Measurements from ENCODE around the gene AUTS2. TPM values are rescaled to one million over a fixed set of nuclear protein-coding genes. Genes with fewer than 3 reads are reported as not detected.

AUTS2 gene
- polyA plus RNA-seq, 1 donor from 2014 or later = 8.9 TPM

GRCh38 chr7:70072220-70072619 is 473.9 kb downstream of the AUTS2 start:
- H3K9me3 Mint-ChIP-seq = no peaks in the 10 kb centered on the region
- H3K36me3 Mint-ChIP-seq = no peaks in the 10 kb centered on the region
- H3K4me3 Mint-ChIP-seq = peak overlapping the region in 1 of 4 donors; percentile 20
- H3K4me1 Mint-ChIP-seq = peaks cover 0 to 7% (median 0%) of the 10 kb centered on the region in 3 donors
- no peak overlapping the region for H3K27ac Mint-ChIP-seq
- H3K27me3 Mint-ChIP-seq = no peaks in the 10 kb centered on the region

- H3K27me3 Mint-ChIP-seq = no peaks in the 10 kb centered on the region
- peaks cover 0 to 6% (median 5%) of the 10 kb centered on the region in 3 donors for H3K4me1 Mint-ChIP-seq
These were observed 478.1 kb downstream of the AUTS2 start for GRCh38 chr7:70076325-70076724.

GRCh38 chr7:70082099-70082611 is 483.9 kb downstream of the AUTS2 start:
- H3K27me3 Mint-ChIP-seq = no peaks in the 10 kb centered on the region
- H3K4me3 Mint-ChIP-seq = no peak overlapping the region
- H3K27ac Mint-ChIP-seq = no peak overlapping the region
- peaks cover 0 to 8% (median 5%) of the 10 kb centered on the region in 3 donors for H3K4me1 Mint-ChIP-seq
- peaks cover 2% of the 10 kb centered on the region for H3K36me3 Mint-ChIP-seq
- H3K9me3 Mint-ChIP-seq = peaks cover 0 to 14% (median 3%) of the 10 kb centered on the region in 3 donors

More at GRCh38 chr7:70076325-70076724, 478.1 kb downstream of the AUTS2 start:
- no peak overlapping the region for H3K4me3 Mint-ChIP-seq
- H3K36me3 Mint-ChIP-seq = peaks cover 2% of the 10 kb centered on the region
- H3K27ac Mint-ChIP-seq = no peak overlapping the region
- peaks cover 0 to 3% (median 0%) of the 10 kb centered on the region in 3 donors for H3K9me3 Mint-ChIP-seq

GRCh38 chr7:70091362-70091761 is 493.1 kb downstream of the AUTS2 start:
- peaks cover 2% of the 10 kb centered on the region for H3K27me3 Mint-ChIP-seq
- H3K9me3 Mint-ChIP-seq = no peaks in the 10 kb centered on the region
- no peaks in the 10 kb centered on the region for H3K4me1 Mint-ChIP-seq
- no peak overlapping the region for H3K4me3 Mint-ChIP-seq
- H3K27ac Mint-ChIP-seq = no peak overlapping the region
- peaks cover 2% of the 10 kb centered on the region for H3K36me3 Mint-ChIP-seq

- Mint-ChIP-seq H3K9me3 (no peaks in the 10 kb centered on the region), H3K4me1 (no peaks in the 10 kb centered on the region), H3K27me3 (peaks cover 2% of the 10 kb centered on the region), H3K36me3 (peaks cover 2% of the 10 kb centered on the region), H3K4me3 (no peak overlapping the region), H3K27ac (no peak overlapping the region)
These were observed 494.3 kb downstream of the AUTS2 start for GRCh38 chr7:70092314-70093204.

DNA sequence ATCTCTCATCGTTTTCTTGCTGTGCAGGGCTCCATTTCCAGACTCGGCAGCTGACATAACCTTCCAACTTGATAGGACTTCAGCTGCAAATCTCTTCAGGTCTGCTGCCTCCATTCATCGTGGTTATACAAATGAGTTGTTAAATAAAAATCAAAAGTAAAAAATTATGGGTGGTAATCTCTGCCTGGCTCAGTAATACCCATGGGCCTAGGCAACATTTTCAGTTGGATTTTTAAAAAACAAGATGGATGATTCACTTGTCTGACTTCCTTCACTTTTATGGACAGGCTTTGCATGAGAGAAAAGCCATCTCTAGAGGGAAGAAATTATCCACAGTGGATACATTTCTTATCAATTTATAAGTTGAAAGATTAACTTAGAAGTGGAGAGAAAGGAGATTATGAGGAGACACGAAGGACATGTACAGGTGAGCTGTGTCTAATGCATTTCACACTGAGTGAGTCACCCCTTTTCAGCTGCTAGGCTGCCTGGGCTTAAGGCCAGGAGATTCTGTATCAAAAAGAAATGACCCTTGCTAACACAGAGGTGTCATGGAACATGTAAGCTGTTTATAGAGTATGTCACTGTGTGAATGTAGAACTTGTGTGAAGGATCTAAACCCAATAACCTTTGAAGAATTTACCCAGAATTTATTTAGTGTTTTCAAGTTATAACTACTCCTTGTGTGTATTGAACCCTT is 495.1 kb downstream of the AUTS2 start:
- H3K9me3 Mint-ChIP-seq = no peaks in the 10 kb centered on the region

GRCh38 chr7:70094831-70095230 is 496.6 kb downstream of the AUTS2 start:
- peaks cover 2% of the 10 kb centered on the region for H3K36me3 Mint-ChIP-seq
- H3K9me3 Mint-ChIP-seq = no peaks in the 10 kb centered on the region
- no peaks in the 10 kb centered on the region for H3K4me1 Mint-ChIP-seq
- H3K27ac Mint-ChIP-seq = no peak overlapping the region
- no peak overlapping the region for H3K4me3 Mint-ChIP-seq
- peaks cover 2% of the 10 kb centered on the region for H3K27me3 Mint-ChIP-seq

More for the DNA sequence above, 495.1 kb downstream of the AUTS2 start:
- peaks cover 2% of the 10 kb centered on the region for H3K36me3 Mint-ChIP-seq
- H3K4me1 Mint-ChIP-seq = no peaks in the 10 kb centered on the region
- no peak overlapping the region for H3K27ac Mint-ChIP-seq
- H3K27me3 Mint-ChIP-seq = peaks cover 2% of the 10 kb centered on the region
- H3K4me3 Mint-ChIP-seq = no peak overlapping the region

DNA sequence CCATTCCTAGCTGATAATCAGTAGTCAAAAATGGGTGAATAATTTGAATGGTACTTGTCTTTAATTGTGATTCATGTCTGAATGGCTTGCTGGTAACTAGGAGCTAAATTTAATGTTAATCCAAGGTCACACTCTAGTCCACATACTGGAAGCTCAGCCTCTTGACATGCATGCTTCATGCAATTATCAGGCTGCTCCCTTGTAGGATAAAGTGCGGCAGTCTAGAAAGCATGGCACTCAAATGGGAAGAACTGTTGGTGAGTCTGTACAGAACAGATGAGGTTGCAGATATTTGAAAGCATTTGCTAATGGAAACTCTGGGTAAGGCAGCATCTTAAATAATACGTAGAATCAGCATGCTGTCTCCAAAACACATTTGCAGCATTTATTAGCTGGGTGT is 499.4 kb downstream of the AUTS2 start:
- Mint-ChIP-seq H3K4me1 (no peaks in the 10 kb centered on the region), H3K27ac (no peak overlapping the region), H3K27me3 (no peaks in the 10 kb centered on the region), H3K36me3 (peaks cover 2% of the 10 kb centered on the region), H3K4me3 (no peak overlapping the region), H3K9me3 (no peaks in the 10 kb centered on the region)

DNA sequence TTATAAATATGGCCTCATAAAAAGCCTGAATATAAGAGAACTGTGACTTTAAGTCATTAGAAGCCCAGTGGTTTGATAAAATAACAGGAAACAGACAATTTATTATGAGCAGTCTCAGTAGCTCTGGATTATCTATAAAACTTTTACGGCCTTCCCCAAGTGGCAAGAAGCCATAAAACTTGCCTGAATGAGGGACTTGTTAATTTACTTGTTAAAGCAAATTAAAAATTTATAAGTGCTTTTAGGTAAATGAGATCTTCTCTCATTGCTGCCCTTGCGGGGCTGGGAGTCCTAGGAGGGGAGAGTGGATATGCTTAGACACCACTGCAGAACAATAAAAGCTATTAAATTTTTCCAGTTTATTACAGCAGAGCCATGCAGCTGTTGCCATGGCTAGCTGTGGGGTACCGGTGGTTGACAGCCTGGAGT is 499.9 kb downstream of the AUTS2 start:
- no peaks in the 10 kb centered on the region for H3K4me1 Mint-ChIP-seq
- peaks cover 2% of the 10 kb centered on the region for H3K36me3 Mint-ChIP-seq
- H3K27me3 Mint-ChIP-seq = no peaks in the 10 kb centered on the region
- peak overlapping the region in 1 of 3 donors; percentile 48 for H3K27ac Mint-ChIP-seq
- no peak overlapping the region for H3K4me3 Mint-ChIP-seq
- no peaks in the 10 kb centered on the region for H3K9me3 Mint-ChIP-seq

GRCh38 chr7:70098905-70099672 is 500.8 kb downstream of the AUTS2 start:
- Mint-ChIP-seq H3K27ac (no peak overlapping the region), H3K9me3 (no peaks in the 10 kb centered on the region), H3K4me3 (no peak overlapping the region), H3K27me3 (no peaks in the 10 kb centered on the region), H3K36me3 (peaks cover 2% of the 10 kb centered on the region), H3K4me1 (no peaks in the 10 kb centered on the region)

DNA sequence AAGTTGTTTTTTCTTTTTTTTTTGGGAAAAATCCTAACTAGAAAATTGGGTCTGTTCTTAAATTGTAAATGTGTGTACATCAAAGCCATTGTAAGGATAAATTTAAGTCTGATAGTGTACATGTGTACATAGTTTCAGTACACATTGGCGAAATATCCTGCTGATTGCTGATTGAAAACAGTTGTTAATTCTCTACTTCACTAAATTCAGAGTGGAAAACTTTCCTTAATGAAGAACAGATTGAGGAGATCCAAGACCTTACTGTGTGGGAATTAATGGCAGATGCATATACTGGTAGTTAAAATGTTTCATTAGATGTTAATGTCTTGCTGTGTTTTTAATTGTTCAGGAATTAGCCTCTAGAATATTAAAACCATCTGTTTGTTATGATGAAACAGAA is 506.0 kb downstream of the AUTS2 start:
- no peak overlapping the region for H3K4me3 Mint-ChIP-seq
- no peaks in the 10 kb centered on the region for H3K27me3 Mint-ChIP-seq
- no peak overlapping the region for H3K27ac Mint-ChIP-seq
- no peaks in the 10 kb centered on the region for H3K36me3 Mint-ChIP-seq
- no peaks in the 10 kb centered on the region for H3K4me1 Mint-ChIP-seq
- H3K9me3 Mint-ChIP-seq = no peaks in the 10 kb centered on the region

DNA sequence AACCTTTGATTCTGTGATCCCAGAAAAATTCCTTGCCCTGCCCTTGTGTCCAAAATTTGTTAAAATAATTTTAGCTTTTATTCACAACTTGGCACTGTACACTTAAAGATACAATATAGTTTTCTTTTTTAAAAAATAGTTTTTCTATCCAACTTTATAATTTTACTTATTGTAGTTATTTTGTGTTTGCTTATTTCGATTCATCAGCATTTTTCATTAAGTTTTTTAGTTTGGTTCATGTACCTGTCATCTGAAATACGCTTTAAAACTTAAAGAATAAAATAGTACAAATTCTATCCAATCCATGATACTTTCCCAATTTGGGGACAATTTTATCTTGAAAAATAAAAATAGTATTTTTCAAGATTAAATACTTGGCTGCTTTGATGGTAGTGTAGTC is 514.8 kb downstream of the AUTS2 start:
- Mint-ChIP-seq H3K36me3 (no peaks in the 10 kb centered on the region), H3K4me3 (no peak overlapping the region), H3K27me3 (no peaks in the 10 kb centered on the region), H3K9me3 (no peaks in the 10 kb centered on the region), H3K27ac (no peak overlapping the region), H3K4me1 (no peaks in the 10 kb centered on the region)

DNA sequence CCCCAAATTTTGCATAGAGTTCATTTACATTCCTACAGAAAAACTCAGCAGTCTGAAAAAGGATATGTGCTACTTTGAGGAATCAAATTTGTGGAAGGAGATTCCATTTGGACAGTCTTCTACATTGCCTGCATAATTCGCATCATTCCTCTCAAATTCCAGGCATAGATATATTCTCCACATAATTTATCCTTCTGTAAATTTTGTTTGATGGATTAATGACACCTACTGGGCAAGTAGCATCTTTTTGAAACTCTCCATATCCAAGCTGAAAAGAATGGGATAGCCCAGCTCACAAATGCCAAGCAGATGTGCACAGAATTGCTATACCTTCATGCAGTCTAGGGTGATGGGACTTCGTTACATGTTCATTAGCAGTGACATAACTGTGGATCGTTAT is 515.3 kb downstream of the AUTS2 start:
- Mint-ChIP-seq H3K4me1 (no peaks in the 10 kb centered on the region), H3K9me3 (no peaks in the 10 kb centered on the region), H3K4me3 (no peak overlapping the region)

DNA sequence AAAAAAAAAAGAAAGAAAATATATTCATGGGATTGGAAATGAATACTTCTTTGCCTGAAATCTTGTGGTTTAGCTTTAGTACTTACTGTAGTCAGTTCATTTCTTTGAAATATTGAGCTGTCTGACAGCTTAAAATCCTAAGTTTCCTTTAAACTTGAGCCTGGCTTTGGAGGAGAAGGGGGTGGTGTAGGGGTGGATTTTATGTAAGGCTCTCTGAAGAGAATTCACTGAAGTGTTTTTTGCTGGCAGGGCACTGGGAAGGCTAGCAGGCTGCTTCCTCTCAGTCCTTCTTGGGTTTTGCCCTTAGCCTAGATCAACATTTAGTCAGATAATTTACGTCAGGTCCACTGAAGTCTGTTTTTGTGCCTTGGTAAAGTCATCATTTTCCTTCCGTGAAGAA is 516.5 kb downstream of the AUTS2 start:
- no peaks in the 10 kb centered on the region for H3K27me3 Mint-ChIP-seq
- no peak overlapping the region for H3K27ac Mint-ChIP-seq
- H3K4me1 Mint-ChIP-seq = no peaks in the 10 kb centered on the region
- no peak overlapping the region for H3K4me3 Mint-ChIP-seq
- peaks cover 0 to 2% (median 0%) of the 10 kb centered on the region in 3 donors for H3K9me3 Mint-ChIP-seq
- H3K36me3 Mint-ChIP-seq = peaks cover 3% of the 10 kb centered on the region

More for the DNA sequence above, 515.3 kb downstream of the AUTS2 start:
- Mint-ChIP-seq H3K27ac (no peak overlapping the region), H3K36me3 (no peaks in the 10 kb centered on the region), H3K27me3 (no peaks in the 10 kb centered on the region)

GRCh38 chr7:70116244-70116643 is 518.0 kb downstream of the AUTS2 start:
- Mint-ChIP-seq H3K4me1 (no peaks in the 10 kb centered on the region), H3K27me3 (no peaks in the 10 kb centered on the region), H3K27ac (no peak overlapping the region), H3K4me3 (no peak overlapping the region), H3K9me3 (peaks cover 0 to 8% (median 7%) of the 10 kb centered on the region in 3 donors), H3K36me3 (peaks cover 8% of the 10 kb centered on the region)

Measured in IgD-negative memory B cell (primary cell).